Measurements from ENCODE around the gene PPP1R13B.

DNA sequence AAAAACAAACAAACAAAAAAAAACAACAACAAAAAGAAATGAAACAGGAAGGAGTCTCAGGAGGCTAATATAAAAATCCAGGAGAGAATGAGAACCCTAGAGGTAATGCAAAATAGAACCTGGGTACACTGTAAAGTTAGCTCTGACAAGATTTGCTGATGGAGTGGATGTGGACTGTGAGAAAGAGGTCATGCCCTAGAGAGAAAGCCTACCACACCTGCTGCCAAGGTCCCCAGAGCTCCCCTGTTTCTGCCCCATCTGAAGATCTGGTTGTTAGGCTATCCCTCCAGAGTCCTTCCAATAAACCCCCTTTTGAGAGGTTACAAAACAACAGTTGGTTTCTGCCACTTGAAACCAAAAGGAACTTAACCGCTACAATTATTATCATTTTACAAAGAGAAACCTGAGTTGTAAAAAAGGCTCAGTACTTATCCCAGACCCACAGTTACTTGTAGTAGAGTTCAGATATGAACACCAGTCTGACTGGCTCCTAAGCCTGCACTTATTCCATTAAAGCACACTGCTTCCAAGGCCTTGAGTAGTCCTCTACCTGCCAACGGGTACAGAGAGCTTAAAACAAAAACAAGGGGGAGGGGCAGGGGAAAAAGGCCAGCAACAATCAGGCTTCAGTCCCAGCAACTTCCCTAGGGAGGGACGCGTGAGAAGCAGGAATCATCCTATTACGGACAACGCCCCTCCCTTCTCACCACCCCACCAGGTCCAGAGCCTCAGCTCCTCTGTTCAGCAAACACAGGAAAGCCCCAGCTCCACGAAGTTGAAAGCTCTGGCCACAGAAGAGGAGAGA is 27.7 kb downstream of the PPP1R13B start:
- TF ChIP-seq, protein P1, sequence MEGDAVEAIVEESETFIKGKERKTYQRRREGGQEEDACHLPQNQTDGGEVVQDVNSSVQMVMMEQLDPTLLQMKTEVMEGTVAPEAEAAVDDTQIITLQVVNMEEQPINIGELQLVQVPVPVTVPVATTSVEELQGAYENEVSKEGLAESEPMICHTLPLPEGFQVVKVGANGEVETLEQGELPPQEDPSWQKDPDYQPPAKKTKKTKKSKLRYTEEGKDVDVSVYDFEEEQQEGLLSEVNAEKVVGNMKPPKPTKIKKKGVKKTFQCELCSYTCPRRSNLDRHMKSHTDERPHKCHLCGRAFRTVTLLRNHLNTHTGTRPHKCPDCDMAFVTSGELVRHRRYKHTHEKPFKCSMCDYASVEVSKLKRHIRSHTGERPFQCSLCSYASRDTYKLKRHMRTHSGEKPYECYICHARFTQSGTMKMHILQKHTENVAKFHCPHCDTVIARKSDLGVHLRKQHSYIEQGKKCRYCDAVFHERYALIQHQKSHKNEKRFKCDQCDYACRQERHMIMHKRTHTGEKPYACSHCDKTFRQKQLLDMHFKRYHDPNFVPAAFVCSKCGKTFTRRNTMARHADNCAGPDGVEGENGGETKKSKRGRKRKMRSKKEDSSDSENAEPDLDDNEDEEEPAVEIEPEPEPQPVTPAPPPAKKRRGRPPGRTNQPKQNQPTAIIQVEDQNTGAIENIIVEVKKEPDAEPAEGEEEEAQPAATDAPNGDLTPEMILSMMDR (IDR thresholded peaks at IDR 0.05; ENCODE audit: low read depth, low read length): no peak
- TF ChIP-seq, protein P2, sequence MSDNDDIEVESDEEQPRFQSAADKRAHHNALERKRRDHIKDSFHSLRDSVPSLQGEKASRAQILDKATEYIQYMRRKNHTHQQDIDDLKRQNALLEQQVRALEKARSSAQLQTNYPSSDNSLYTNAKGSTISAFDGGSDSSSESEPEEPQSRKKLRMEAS (IDR thresholded peaks at IDR 0.05; ENCODE audit: low read depth, low read length): no peak

All from NB4 (cell line).